HG03139 (cell line): ENCODE data around the gene CDC27.
"Not testable (repeated sequence)": the region's sequence is repeated elsewhere in the genome, so short reads cannot be mapped to it uniquely, and the experiment has no call there.

Source experiments
- ATAC-seq: cut with Tn5 transposase; IDR thresholded peaks from one replicate; pipeline ENCODE4 v1.9.1; 2021; ENCODE audit not compliant: unreplicated experiment

Gene CDC27

DNA sequence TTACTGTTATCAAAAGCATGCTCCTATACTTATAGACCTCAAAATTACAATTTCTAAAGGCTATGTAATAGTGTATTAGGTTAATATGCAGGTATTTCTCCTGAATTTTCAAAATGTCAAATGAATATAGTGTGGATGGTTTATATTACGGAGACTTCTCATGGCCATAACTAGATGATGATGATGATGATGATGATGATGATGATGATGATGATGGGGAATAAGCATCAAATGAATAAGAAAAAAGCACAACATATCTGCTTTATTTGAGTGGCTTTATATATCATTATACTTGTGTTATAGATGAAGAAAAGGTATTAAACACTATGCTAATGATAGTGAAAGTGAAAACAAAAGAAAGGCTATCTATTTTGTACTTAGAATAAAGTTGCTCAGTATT lies 53.9 kb downstream of the CDC27 start:
- no peak for ATAC-seq

DNA sequence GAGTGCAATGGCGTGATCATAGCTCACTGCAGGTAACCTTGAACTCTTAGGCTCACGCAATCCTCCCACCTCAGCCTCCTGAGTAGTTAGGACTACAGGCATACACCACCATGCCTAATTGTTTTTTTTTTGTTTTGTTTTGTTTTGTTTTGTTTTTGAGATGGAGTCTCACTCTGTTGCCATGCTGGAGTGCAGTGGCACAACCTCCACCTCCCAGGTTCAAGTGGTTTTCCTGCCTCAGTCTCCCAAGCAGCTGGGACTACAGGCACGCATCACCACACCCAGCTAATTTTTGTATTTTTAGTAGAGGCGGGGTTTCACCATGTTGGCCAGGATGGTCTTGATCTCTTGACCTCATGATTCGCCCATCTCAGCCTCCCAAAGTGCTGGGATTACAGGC lies 54.7 kb downstream of the CDC27 start:
- ATAC-seq = not testable (repeated sequence)

DNA sequence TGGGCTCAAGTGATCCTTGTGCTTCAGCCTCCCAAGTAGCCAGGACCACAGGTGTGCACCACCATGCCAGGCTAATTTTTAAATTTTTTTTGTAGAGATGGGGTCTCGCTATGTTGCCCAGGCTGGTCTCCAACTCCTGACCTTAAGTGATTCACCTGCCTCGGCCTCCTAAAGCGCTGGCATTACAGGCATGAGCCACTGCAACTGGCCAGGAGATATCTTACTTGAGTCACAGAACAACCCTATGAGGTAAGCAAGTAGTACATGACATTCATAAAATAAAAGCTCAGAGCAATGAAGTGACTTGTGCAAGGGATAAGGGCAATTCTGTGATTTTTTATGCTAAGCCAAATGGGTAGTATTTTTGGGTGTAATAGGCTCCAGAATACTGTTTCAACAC lies 57.3 kb downstream of the CDC27 start:
- ATAC-seq = no peak

DNA sequence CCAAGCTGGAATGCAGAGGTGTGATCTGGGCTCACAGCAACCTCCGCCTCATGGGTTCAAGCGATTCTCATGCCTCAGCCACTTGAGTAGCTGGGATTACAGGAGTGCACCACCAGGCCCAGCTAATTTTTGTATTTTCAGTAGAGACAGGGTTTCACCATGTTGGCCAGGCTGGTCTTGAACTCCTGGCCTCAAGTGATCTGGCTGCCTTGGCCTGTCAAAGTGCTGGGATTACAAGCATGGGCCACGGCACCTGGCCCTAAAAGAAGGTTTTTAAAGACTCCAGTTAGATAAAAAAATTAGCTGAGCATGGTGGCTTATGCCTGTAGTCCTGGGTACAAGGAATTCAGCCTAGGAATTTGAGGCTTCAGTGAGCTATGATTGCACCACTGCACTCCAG lies 62.3 kb downstream of the CDC27 start:
- not testable (repeated sequence) for ATAC-seq

DNA sequence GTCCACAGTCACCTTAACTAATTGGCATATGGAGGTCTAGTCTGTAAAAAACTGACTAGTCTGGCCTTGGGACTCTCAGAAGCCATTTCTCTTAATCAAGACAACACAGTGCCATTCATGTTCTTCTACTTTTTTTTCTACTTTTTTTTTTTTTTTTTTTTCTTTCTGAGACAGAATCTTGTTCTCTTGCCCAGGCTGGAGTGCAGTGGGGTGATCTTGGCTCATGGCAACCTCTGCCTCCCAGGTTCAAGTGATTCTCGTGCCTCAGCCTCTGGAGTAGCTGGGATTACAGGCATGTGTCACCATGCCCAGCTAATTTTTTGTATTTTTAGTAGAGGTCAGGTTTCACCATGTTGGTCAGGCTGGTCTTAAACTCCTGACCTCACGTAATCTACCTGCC lies 65.8 kb downstream of the CDC27 start:
- ATAC-seq = not testable (repeated sequence)

GRCh38 chr17:47120521-47121095 lies 68.5 kb downstream of the CDC27 start:
- ATAC-seq = no peak

DNA sequence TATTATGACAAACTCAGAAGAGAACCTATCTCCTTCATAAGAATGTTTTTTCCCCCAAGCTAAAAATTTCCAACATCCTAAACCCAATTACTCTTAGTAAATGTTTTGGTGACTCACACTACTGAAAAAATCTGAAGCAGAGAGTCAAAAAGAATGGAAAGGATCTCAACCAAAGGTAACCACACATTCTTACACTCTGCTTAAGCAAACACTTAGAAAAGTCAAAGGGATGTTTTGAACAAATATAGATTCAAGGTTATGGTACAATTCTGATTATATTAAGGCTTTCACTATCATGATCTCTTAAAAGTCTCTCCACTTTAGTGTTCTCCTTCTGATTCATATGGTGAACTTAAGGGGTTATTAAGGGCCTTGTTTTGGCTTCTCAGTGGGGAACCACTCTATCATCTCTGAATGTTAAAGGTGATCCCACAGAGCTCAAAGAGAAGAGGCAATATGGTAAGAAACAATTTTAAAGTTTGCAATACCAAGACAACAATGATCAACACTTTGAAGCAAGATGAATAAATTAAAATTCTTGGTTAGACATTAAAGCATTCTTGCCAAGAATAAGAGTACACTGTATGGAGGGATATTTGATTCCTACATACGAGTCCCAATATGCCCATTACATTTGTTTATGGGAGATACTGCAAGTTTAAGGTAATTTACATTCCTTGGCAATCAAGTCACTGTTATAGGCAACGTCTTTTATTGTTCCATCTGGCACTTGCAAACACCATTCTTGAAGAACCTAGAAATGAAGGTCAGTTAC lies 69.2 kb downstream of the CDC27 start:
- ATAC-seq = no peak

DNA sequence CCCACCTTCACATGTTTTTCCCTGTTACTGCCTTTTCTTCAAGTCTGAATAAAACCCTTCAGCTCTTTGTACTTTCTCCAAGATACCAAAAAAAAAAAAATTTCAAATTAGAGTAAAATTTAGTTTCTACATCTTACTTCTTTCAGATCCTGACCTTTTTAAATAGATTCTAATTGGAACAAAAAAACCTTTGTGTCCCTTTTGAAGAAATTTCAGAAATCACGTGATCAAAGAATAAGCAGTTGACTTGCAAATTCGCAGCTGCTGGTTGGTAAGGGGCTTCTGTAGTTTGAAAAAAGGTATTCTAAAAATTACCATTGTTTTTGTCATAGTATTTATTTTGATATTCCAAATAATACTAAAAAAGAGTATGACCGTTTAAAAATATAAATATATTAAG lies 71.7 kb downstream of the CDC27 start:
- no peak for ATAC-seq

- no peak for ATAC-seq
These were observed 83.0 kb downstream of the CDC27 start for GRCh38 chr17:47106130-47106529.

DNA sequence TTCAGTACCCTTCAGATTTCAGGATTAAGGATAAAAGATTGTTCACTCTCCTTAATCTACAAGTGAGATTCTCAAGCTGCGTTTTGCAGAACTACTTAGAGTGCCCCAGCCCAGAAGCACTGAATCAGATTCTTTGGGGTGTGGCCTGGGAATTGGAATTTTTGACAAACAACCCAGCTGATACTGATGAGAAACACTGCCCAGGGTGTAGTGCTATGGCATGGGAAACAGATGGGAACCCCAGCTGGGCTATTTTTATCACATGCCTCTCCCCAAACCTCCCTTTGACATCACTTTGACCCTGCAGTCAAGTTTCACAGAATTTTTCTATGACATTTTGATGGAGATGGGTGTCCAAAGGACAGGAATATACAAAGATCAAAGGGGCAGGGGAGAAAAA lies 83.8 kb downstream of the CDC27 start:
- ATAC-seq = not testable (repeated sequence)

GRCh38 chr17:47102914-47103313 lies 86.2 kb downstream of the CDC27 start:
- ATAC-seq = no peak

GRCh38 chr17:47099987-47100711 lies 88.9 kb downstream of the CDC27 start:
- ATAC-seq = peak; percentile 92

DNA sequence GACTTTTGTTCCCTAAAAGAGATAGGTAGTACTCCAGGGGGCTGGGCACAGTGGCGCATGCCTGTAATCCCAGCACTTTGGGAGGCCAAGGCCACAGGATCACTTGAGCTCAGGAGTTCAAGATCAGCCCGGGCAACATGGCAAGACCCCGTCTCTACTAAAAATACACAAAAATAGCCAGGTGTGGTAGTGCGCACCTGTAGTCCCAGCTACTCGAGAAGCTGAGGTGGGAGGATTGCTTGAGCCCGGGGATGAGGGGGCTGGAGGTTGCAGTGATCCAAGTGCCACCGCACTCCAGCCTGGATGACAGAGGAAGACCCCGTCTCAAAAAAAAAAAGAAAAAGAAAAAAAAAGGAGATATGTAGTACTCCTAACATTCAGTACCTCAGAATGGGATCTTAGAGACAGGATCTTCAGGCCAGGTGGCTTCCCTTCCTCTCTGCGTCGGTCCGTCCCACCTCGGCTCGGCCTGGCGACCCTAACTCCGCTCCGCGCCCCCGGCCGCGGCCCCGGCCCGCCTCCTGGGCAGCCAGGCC lies 89.6 kb downstream of the CDC27 start:
- no peak for ATAC-seq

DNA sequence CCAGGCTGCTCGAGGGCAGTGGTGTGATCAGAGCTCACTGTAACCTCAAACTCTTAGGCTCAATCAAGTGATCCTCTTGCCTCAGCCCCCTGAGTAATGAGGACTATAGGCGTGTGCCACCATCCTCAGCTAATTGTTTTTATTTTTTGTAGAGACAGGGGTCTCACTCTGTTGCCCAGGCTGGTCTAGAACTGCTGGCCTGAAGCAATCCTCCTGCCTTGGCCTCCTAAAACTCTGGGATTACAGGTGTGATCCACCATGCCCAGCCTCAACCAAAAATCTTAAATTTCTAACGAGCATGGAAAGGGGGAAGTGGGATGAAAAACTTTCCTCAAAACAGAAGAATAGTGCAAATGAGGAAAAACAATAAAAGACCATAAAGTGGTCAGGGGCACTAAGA lies 92.8 kb downstream of the CDC27 start:
- ATAC-seq = no peak

DNA sequence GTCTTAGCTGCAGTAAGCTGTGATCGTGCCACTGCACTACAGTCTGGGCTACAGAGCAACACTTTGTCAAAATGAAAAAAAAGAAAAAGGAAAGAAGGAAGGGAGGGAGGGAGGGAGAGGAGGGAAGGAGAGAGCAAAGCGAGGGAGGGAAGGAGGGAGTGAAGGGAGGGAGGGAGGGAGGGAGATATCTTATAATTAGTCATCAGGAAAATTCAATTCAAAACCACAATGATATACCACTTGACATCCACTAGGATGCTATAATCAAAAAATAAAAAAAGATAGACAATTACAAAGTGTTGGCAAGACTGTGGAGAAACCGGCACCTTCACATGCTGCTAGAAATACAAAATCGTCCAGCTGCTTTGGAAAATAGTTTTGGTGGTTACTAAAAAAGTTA lies 93.8 kb downstream of the CDC27 start:
- no peak for ATAC-seq

- ATAC-seq = no peak
These were observed 102.0 kb downstream of the CDC27 start for GRCh38 chr17:47087093-47087492.

GRCh38 chr17:47085736-47086135 lies 103.4 kb downstream of the CDC27 start:
- no peak for ATAC-seq

GRCh38 chr17:47078801-47079200 lies 110.3 kb downstream of the CDC27 start:
- no peak for ATAC-seq

- no peak for ATAC-seq
These were observed 111.5 kb downstream of the CDC27 start for GRCh38 chr17:47077576-47077975.

GRCh38 chr17:47076171-47076570 lies 112.9 kb downstream of the CDC27 start:
- ATAC-seq = no peak

DNA sequence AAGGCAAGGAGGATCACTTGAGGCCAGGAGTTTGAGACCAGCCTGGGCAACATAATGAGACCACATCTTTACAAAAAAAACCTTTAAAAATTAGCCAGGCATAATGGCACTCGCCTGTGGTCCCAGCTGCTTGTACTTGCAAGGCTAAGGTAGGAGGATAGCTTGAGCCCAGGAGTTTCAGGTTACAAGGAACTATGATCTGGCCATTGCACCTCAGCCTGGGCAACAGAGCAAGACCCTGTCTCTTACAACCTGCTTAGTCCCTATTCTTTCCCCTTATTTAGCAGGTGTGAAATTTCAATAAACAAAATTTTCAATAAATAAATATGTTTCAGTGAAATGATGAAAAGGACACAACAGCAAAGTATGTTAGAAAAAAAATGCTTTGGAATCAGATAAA lies 114.7 kb downstream of the CDC27 start:
- ATAC-seq = not testable (repeated sequence)

DNA sequence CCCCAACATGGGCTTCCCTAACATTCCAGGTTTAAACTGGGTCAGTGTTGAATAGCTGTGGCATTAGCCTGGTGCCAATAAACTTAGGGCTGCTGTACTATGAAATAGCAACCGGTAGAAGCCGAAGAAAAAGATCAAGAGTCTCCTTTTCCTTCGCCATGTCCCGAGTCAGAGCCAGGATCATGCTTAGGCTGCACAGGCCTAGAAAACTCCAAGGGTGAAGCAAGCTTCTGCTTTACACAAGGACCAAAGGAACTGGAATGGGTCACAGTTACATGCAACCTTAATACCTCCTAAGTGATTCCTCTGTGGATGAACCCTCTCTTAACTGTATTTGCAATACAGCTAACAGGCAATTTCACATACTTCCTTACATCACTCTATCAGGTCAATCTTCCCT lies 115.5 kb downstream of the CDC27 start:
- ATAC-seq = not testable (repeated sequence)
